SK-N-MC (cell line): Measurements from ENCODE around the gene CP.

Source experiments
- DNase-seq: peaks from one replicate; pipeline ENCODE4 v3.0.0-alpha.2; 2011; ENCODE audit warnings: low read depth, low spot score
- H3K27ac ChIP-seq: fragments of 200-600 bp; sonication (generic); 2 replicates; pipeline ENCODE4 v1.5.1; 2016; ENCODE audit warnings: mixed run types
- H3K36me3 ChIP-seq: fragments of 200-600 bp; sonication (generic); 2 replicates; pipeline ENCODE4 v1.6.1; 2017; ENCODE audit warnings: antibody characterized with exemption, low read length, mixed read lengths; ENCODE audit not compliant: insufficient read depth
- H3K4me3 ChIP-seq: fragments of 200-600 bp; sonication (generic); 2 replicates; pipeline ENCODE4 v1.5.1; 2016
- H3K9ac ChIP-seq: fragments of 200-600 bp; sonication (generic); 2 replicates; pipeline ENCODE4 v1.8.0; 2017; ENCODE audit warnings: mixed run types, mixed read lengths; ENCODE audit not compliant: insufficient read length
- H3K9me3 ChIP-seq: fragments of 200-600 bp; sonication (generic); 2 replicates; pipeline ENCODE4 v1.6.1; 2017; ENCODE audit warnings: low read depth, mild to moderate bottlenecking, antibody characterized with exemption, low read length, moderate library complexity, mixed read lengths
- EZH2 ChIP-seq: fragments of 200-600 bp; sonication (generic); IDR thresholded peaks from one replicate; pipeline ENCODE4 v1.6.1; 2017; ENCODE audit warnings: antibody characterized with exemption
- FOXP2 ChIP-seq: optimal IDR thresholded peaks from 2 replicates; pipeline ENCODE3; 2011; ENCODE audit warnings: mild to moderate bottlenecking, moderate library complexity; ENCODE audit not compliant: insufficient read depth; ENCODE audit errors: extremely low read length, control extremely low read depth
- POLR2AphosphoS5 ChIP-seq: IDR thresholded peaks from 2 replicates; pipeline ENCODE4 v1.6.1; 2012; ENCODE audit warnings: mild to moderate bottlenecking, low read depth, low read length, borderline replicate concordance

CP gene

DNA sequence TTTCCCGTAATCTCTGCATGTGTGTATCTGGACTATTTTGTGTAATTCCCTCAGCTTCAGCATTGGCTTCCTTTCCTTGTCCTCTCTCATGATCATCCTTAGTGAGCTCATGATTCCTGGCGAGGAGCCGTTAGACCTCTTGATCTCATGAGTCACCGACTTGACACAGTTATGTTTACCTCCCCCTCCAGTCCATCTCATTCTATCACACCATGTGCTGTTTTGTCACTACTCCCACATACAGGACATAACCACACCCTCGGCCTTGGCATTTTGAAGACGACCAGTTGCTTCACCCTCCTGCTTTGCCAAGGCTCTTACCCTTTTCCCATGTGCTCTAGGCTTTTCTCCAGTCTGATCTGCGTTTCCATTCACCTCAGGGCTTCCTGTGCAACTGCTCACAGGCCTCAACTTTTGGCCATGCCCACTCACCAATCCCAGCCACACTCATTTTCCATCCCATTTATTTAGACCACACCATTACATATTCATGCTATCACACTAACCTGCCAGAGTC lies 41.5 kb downstream of the CP start:
- Histone ChIP-seq H3K27ac (no peak overlapping the region), H3K4me3 (no peak overlapping the region), H3K9me3 (peaks cover 4% of the 10 kb centered on the region; the same call in 1 of the 2 replicates), H3K9ac (no peak overlapping the region), H3K36me3 (peaks cover 19% of the 10 kb centered on the region)
- no peak for TF ChIP-seq EZH2
- DNase-seq, result no peak

GRCh38 chr3:149179220-149179619 lies 42.4 kb downstream of the CP start:
- no peak for DNase-seq
- TF ChIP-seq EZH2 (no peak), FOXP2 (no peak), POLR2AphosphoS5 (no peak)
- H3K27ac ChIP-seq, result no peak overlapping the region
- peaks cover 4% of the 10 kb centered on the region; the same call in 1 of the 2 replicates for H3K9me3 ChIP-seq
- no peak overlapping the region for H3K4me3 ChIP-seq
- H3K9ac ChIP-seq, result no peak overlapping the region
- peaks cover 20% of the 10 kb centered on the region for H3K36me3 ChIP-seq

GRCh38 chr3:149177122-149177521 lies 44.5 kb downstream of the CP start:
- H3K4me3 ChIP-seq, result no peak overlapping the region
- TF ChIP-seq POLR2AphosphoS5 (no peak), FOXP2 (no peak), EZH2 (no peak)
- H3K27ac ChIP-seq, result no peak overlapping the region
- H3K36me3 ChIP-seq, result peaks cover 29% of the 10 kb centered on the region
- H3K9ac ChIP-seq, result no peak overlapping the region
- DNase-seq, result no peak
- peaks cover 4% of the 10 kb centered on the region; the same call in 1 of the 2 replicates for H3K9me3 ChIP-seq

DNA sequence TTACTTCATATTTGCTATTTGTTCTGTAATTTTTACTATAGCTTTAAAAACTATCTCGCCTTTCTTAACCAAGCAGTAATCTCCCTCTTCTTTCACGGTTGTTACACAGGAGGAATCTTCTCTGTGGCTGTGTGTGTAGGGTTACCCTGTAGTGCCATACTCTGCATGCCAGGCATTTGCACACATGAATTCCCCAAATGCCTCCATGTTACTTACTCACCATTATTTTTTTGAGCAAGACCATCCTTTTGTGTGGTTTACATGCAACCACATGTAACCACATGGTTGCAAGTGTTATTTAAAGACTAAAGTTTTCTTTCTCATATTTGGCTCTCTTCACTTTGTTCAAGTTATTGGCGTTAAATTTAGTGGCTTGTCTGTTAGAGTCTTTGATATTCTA lies 46.7 kb downstream of the CP start:
- Histone ChIP-seq H3K4me3 (no peak overlapping the region), H3K27ac (no peak overlapping the region), H3K9me3 (peaks cover 4% of the 10 kb centered on the region; the same call in 1 of the 2 replicates), H3K9ac (no peak overlapping the region), H3K36me3 (peaks cover 43% of the 10 kb centered on the region)
- DNase-seq, result no peak
- TF ChIP-seq POLR2AphosphoS5 (no peak), FOXP2 (no peak), EZH2 (no peak)

DNA sequence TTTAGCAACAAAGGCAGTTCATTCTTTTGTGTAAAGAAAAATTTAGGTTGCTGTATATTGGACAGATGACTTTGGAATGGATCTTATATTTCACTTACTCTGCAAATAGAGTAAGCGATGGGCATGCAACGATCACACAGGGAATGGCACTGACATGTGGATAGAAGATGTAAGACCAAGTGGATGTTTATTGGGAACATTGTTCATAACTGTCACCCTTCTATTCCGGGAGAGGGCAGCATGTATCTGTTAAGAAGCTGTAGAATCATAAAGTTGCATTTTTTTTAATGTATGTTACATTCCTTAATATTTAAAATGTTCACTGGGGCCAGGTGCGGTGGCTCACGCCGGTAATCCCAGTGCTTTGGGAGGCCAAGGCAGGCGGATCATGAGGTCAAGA lies 51.0 kb downstream of the CP start:
- Histone ChIP-seq H3K9me3 (no peaks in the 10 kb centered on the region), H3K36me3 (peaks cover 54% of the 10 kb centered on the region), H3K4me3 (no peak overlapping the region), H3K27ac (no peak overlapping the region), H3K9ac (no peak overlapping the region)
- TF ChIP-seq FOXP2, result no peak
- TF ChIP-seq EZH2, result no peak
- no peak for TF ChIP-seq POLR2AphosphoS5
- no peak for DNase-seq

- no peak overlapping the region for H3K27ac ChIP-seq
Observed at GRCh38 chr3:149167898-149168297, 53.7 kb downstream of the CP start.

DNA sequence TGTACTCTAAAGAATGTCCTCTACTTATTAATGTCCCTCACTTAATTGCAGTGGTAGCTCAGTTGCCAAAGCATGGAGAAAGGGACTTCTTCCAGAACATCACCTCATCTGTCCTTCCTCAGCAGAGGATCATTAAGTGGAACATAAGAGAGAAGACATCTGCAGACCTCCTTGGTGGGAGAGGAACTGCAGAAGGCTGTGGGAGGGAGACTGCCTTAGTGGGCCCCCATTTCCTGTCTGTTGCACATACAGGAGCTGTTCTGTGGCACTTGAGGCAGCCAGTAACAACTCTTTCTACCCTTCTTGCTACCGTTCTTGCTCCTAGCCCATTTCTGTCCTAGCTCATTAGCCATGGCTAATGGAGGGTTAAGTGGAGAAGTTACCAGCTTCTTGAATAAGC lies 58.6 kb downstream of the CP start:
- no peak for TF ChIP-seq FOXP2
- no peak for TF ChIP-seq EZH2
- no peak for TF ChIP-seq POLR2AphosphoS5
- Histone ChIP-seq H3K9me3 (no peaks in the 10 kb centered on the region), H3K27ac (no peak overlapping the region), H3K9ac (no peak overlapping the region), H3K36me3 (peaks cover 48% of the 10 kb centered on the region), H3K4me3 (no peak overlapping the region)
- DNase-seq, result no peak

More at GRCh38 chr3:149167898-149168297, 53.7 kb downstream of the CP start:
- no peak for TF ChIP-seq POLR2AphosphoS5
- no peak for TF ChIP-seq FOXP2
- no peak for TF ChIP-seq EZH2
- Histone ChIP-seq H3K9ac (no peak overlapping the region), H3K9me3 (no peaks in the 10 kb centered on the region), H3K36me3 (peaks cover 65% of the 10 kb centered on the region), H3K4me3 (no peak overlapping the region)
- DNase-seq, result no peak

DNA sequence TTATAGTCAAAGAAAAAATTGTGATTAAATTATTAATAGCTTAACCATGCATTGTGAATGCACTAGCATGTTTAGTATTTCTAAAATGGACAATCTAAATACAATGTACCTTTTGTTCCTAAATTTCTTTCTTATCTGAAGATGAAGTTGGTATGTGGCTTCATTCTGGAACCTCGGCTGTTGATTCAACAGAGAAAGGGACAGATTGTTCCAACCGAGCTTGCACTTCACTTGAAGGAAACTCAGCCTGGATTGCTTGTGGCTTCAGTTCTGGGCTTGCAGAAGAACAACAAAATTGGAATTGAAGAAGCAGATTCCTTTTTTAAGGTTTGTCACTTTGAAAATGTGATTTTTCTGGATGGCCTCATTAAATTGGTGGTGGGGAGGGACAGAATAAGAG lies 59.6 kb downstream of the CP start:
- Histone ChIP-seq H3K9ac (no peak overlapping the region), H3K4me3 (no peak overlapping the region), H3K36me3 (peaks cover 52% of the 10 kb centered on the region), H3K27ac (no peak overlapping the region), H3K9me3 (no peaks in the 10 kb centered on the region)
- DNase-seq, result no peak
- no peak for TF ChIP-seq EZH2
- TF ChIP-seq POLR2AphosphoS5, result no peak
- no peak for TF ChIP-seq FOXP2

DNA sequence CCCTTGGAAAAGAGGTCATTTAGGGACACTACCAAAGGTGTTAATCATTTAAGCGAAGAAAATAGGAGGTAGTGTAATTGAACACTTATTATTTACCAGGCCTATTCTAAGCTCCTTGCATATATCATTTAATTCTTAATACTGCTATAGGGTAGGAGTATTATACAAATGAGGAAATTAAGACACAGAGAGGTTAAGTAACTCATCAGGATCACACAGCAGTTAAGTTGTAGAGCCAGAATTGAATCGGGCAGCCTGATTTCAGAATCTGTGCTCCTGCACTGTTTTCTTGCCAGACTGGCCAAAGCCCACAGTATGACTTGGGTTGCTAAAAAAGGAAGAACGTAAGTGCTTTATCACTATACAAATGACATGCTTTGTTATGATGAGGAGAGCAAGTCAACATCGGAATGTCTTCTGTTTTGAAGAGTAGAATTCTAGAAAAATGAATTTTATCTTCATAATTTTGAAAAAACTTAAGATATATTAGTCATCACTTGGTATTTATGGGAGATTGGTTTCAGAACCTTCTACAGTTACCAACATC lies 60.8 kb downstream of the CP start:
- no peak overlapping the region for H3K9ac ChIP-seq
- H3K9me3 ChIP-seq, result no peaks in the 10 kb centered on the region
- peaks cover 45% of the 10 kb centered on the region; the same call in 1 of the 2 replicates for H3K36me3 ChIP-seq
- no peak for DNase-seq
- no peak for TF ChIP-seq POLR2AphosphoS5
- TF ChIP-seq FOXP2, result no peak
- H3K4me3 ChIP-seq, result no peak overlapping the region
- H3K27ac ChIP-seq, result no peak overlapping the region
